Kidney (tissue), 14 donors: Measurements from ENCODE around the gene TNNC1. TPM values are rescaled to one million over a fixed set of nuclear protein-coding genes. Genes with fewer than 3 reads are reported as not detected.

Experiments
- DNase-seq, 5 donors: peaks; one replicate each; pipeline ENCODE4 v3.0.0-alpha.2; 2013 to 2020
- FAIRE-seq: peaks from 2 replicates; lab custom pipeline; 2012; peaks lifted over from hg19 to GRCh38; lab: Jason Lieb, UNC
- H3K27ac ChIP-seq, 2 donors: one replicate each; pipeline ENCODE4 v1.7.0; 2013; ENCODE audit warnings: low read depth in 2 of 2, low read length in 2 of 2, inconsistent platforms in 1 of 2
- H3K27me3 ChIP-seq: one replicate; pipeline ENCODE4 v1.7.1; 2013; ENCODE audit warnings: low read length, inconsistent platforms; ENCODE audit not compliant: control insufficient read depth, insufficient read depth
- H3K36me3 ChIP-seq, 3 donors: one replicate each; pipeline versions ENCODE4 v1.7.0 to v1.7.1; 2013; ENCODE audit warnings: low read length in 3 of 3, control low read depth in 1 of 3, inconsistent platforms in 1 of 3; ENCODE audit not compliant: insufficient read depth in 3 of 3, control insufficient read depth in 2 of 3
- H3K4me1 ChIP-seq, 3 donors: one replicate each; pipeline versions ENCODE4 v1.7.0 to v1.7.1; 2013; ENCODE audit warnings: low read length in 3 of 3, inconsistent platforms in 1 of 3, low read depth in 1 of 3; ENCODE audit not compliant: control insufficient read depth in 2 of 3, insufficient read depth in 2 of 3
- H3K4me3 ChIP-seq, 3 donors: one replicate each; pipeline versions ENCODE4 v1.7.0 to v1.8.1; 2013; ENCODE audit warnings: low read length in 3 of 3, control low read depth in 1 of 3, inconsistent platforms in 1 of 3
- H3K9ac ChIP-seq, 3 donors: one replicate each; pipeline versions ENCODE4 v1.7.0 to v1.7.1; 2013; ENCODE audit warnings: low read length in 3 of 3, control low read depth in 1 of 3, inconsistent platforms in 1 of 3
- H3K9me3 ChIP-seq, 3 donors: one replicate each; pipeline versions ENCODE4 v1.7.0 to v1.7.1; 2013; ENCODE audit warnings: low read length in 3 of 3, control low read depth in 1 of 3, inconsistent platforms in 1 of 3; ENCODE audit not compliant: control insufficient read depth in 2 of 3, insufficient read depth in 1 of 3
- CTCF ChIP-seq: IDR thresholded peaks from 3 replicates; pipeline ENCODE4 v1.5.1; 2012; ENCODE audit warnings: mild to moderate bottlenecking, moderate library complexity, borderline replicate concordance; ENCODE audit not compliant: insufficient read depth; ENCODE audit errors: extremely low read depth
- intact Hi-C: fragments of 100-400 bp; cut with DNase I; formaldehyde crosslinking; loops from one replicate; pipeline ENCODE4 v1.11.1; 2022
- polyA plus RNA-seq: library from polyadenylated mRNA; stranded (reverse); fragments of 350-450 nt; fragmentation: Illumina TruSeq; extraction: RNeasy Lipid Tissue Mini Kit (QIAGEN cat#74804); gene quantifications from one replicate; pipeline ENCODE4 v1.2.3, GENCODE V29; 2014; ENCODE audit warnings: low read depth, low replicate concordance; ENCODE audit not compliant: insufficient read depth
- total RNA-seq: library from RNA; stranded (reverse); fragmentation: NEBNext Ultra II Directional; extraction: Animal tissue kit (Norgen Biotek cat#: 25700); gene quantifications from one replicate; pipeline ENCODE4 v1.2.1, GENCODE V29; 2021
- donor health status: control.
- donor health status: control.
- donor health status: control.
- donor health status: control.
- donor health status: control.
- donor health status: DM: yes; HTN: yes; CAD: no.
- donor health status: Normal renal cell carcinoma (clear cell type).

Gene TNNC1
- total and polyA plus RNA-seq, 2 donors from 2014 or later, result 2.2 to 86.6 TPM

- TF ChIP-seq CTCF, result no peak
- peak overlapping the region; percentile 59 to 87 (median 81) for H3K4me3 ChIP-seq
- no peaks in the 10 kb centered on the region for H3K27me3 ChIP-seq
- peak overlapping the region; percentile 21 to 96 (median 93) for H3K9ac ChIP-seq
- H3K27ac ChIP-seq, result peak overlapping the region; percentile 82 to 90
- peaks cover 14 to 29% (median 14%) of the 10 kb centered on the region in 3 donors for H3K36me3 ChIP-seq
- intact Hi-C loops, result no loop called here
- H3K4me1 ChIP-seq, result peaks cover 0 to 29% (median 17%) of the 10 kb centered on the region in 3 donors
- FAIRE-seq (no peak), DNase-seq (peak in 4 of 5 donors; percentile 43 to 75 (median 61))
- H3K9me3 ChIP-seq, result no peaks in the 10 kb centered on the region
These were observed 2.4 kb upstream of the TNNC1 start for GRCh38 chr3:52456169-52456799.

GRCh38 chr3:52455283-52456168, 1.7 kb upstream of the TNNC1 start, which contains the start of gene NISCH:
TSS of gene NISCH (plus strand) at chr3:52455604. CDS start at chr3:52455642, 38 bp downstream.
- peaks cover 11 to 22% (median 14%) of the 10 kb centered on the region in 3 donors for H3K36me3 ChIP-seq
- intact Hi-C loops, result no loop called here
- H3K9ac ChIP-seq, result peak within 1 kb of the TSS; percentile 21 to 96 (median 93)
- H3K4me1 ChIP-seq, result peaks cover 0 to 32% (median 17%) of the 10 kb centered on the region in 3 donors
- no peaks in the 10 kb centered on the region for H3K27me3 ChIP-seq
- H3K4me3 ChIP-seq, result peak within 1 kb of the TSS; percentile 59 to 88 (median 81)
- H3K27ac ChIP-seq, result peak within 1 kb of the TSS; percentile 90 to 94
- no peak for TF ChIP-seq CTCF
- H3K9me3 ChIP-seq, result no peaks in the 10 kb centered on the region
- FAIRE-seq (no peak), DNase-seq (peak; percentile 88 to 96 (median 94))

- no peak for TF ChIP-seq CTCF
- H3K9ac ChIP-seq, result peak overlapping the region; percentile 12 to 94 (median 90)
- DNase-seq (no peak), FAIRE-seq (no peak)
- peaks cover 7 to 19% (median 14%) of the 10 kb centered on the region in 3 donors for H3K36me3 ChIP-seq
- peaks cover 0 to 37% (median 22%) of the 10 kb centered on the region in 3 donors for H3K4me1 ChIP-seq
- no peaks in the 10 kb centered on the region for H3K9me3 ChIP-seq
- H3K4me3 ChIP-seq, result peak overlapping the region; percentile 33 to 88 (median 75)
- H3K27ac ChIP-seq, result peak overlapping the region; percentile 90 to 94
- intact Hi-C loops, result no loop called here
- no peaks in the 10 kb centered on the region for H3K27me3 ChIP-seq
These were observed 1.1 kb upstream of the TNNC1 start for GRCh38 chr3:52454938-52455282.
